PC-3 (cell line): Measurements from ENCODE around the gene CPOX.

Experiments
- EZH2 ChIP-seq: fragments of 300-600 bp; sonication (generic); IDR thresholded peaks from one replicate; pipeline ENCODE4 v1.6.1; 2017; ENCODE audit warnings: antibody characterized with exemption, mild to moderate bottlenecking, low read length; ENCODE audit not compliant: unreplicated experiment
- EZH2phosphoT487 ChIP-seq: fragments of 300-600 bp; sonication (generic); IDR thresholded peaks from 2 replicates; pipeline ENCODE4 v1.6.1; 2018; ENCODE audit warnings: mild to moderate bottlenecking, antibody characterized with exemption, low read length, borderline replicate concordance
- TF ChIP-seq, protein P1 (sequence below): fragments of 300-600 bp; sonication (generic); conservative IDR thresholded peaks from 2 replicates; pipeline ENCODE4 v1.5.1; 2017; ENCODE audit warnings: antibody characterized with exemption, low read depth, mild to moderate bottlenecking, low read length

DNA sequence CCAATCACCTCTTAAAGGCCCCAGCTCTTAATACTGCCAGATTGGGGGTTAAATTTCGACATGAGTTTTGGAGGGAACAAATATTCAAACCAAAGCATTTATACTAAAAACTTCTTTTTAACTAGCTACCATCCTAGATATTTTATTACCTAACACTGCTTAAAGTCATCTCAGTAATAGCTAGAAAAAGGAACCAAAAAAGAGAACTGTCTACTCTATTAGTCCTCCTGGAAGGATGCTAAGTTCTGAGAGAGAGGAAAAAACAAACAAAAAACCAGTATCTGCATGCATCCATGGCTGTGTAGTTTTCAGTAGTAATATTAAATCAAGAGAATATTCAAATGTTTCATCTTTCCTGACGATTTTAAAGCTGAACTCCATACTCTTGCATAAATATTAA is 5.8 kb downstream of the CPOX start:
- TF ChIP-seq, protein P1, sequence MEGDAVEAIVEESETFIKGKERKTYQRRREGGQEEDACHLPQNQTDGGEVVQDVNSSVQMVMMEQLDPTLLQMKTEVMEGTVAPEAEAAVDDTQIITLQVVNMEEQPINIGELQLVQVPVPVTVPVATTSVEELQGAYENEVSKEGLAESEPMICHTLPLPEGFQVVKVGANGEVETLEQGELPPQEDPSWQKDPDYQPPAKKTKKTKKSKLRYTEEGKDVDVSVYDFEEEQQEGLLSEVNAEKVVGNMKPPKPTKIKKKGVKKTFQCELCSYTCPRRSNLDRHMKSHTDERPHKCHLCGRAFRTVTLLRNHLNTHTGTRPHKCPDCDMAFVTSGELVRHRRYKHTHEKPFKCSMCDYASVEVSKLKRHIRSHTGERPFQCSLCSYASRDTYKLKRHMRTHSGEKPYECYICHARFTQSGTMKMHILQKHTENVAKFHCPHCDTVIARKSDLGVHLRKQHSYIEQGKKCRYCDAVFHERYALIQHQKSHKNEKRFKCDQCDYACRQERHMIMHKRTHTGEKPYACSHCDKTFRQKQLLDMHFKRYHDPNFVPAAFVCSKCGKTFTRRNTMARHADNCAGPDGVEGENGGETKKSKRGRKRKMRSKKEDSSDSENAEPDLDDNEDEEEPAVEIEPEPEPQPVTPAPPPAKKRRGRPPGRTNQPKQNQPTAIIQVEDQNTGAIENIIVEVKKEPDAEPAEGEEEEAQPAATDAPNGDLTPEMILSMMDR, result no peak
- TF ChIP-seq EZH2 (no peak), EZH2phosphoT487 (no peak)
